Nasal cavity respiratory epithelium epithelial cell of viscerocranial mucosa (primary cell): ENCODE results near the gene PRPF38A. TPM values are rescaled to one million over a fixed set of nuclear protein-coding genes. Genes with fewer than 3 reads are reported as not detected.

Source experiments
- total RNA-seq: library from RNA; depleted of rRNA; stranded (reverse); fragments of >200 nt; gene quantifications from 2 replicates; pipeline ENCODE4 v1.2.3, GENCODE V29; 2014

The PRPF38A gene
- total RNA-seq, result 9.6 and 11.5 TPM in 2 replicates

GRCh38 chr1:52404116-52404974 lies at the start of gene PRPF38A, which contains the start of gene ORC1:
Gene PRPF38A (plus strand): TSS chr1:52404602. CDS start chr1:52404750, 148 bp downstream.
Gene ORC1 (minus strand): TSS chr1:52404423. CDS start chr1:52402223, 2,200 bp downstream.

GRCh38 chr1:52365746-52366516 lies 38.5 kb upstream of the PRPF38A start, which contains the start of gene CC2D1B:
Gene CC2D1B (minus strand): TSS chr1:52366205. CDS start chr1:52364620, 1,585 bp downstream.

Other genes with a start within 250 kb of the PRPF38A start
- 27.0 and 27.8 TPM in 2 replicates for gene CC2D1B, start 38.4 kb upstream of the PRPF38A start, total RNA-seq
- gene ORC1, start 179 bp upstream of the PRPF38A start, total RNA-seq, result 0.14 and 0.34 TPM in 2 replicates
- gene TUT4, start 148.5 kb downstream of the PRPF38A start, total RNA-seq, result 27.0 and 51.5 TPM in 2 replicates
- 2.0 and 2.7 TPM in 2 replicates for gene GPX7, start 197.8 kb downstream of the PRPF38A start, total RNA-seq
- gene SHISAL2A, start 228.6 kb downstream of the PRPF38A start, total RNA-seq, result 0.14 TPM in 1 of 2 replicates, not detected in the other